ENCODE data around the gene NUP133.
"Not testable (repeated sequence)": the region's sequence is repeated elsewhere in the genome, so short reads cannot be mapped to it uniquely, and the experiment has no call there.

The NUP133 gene

GRCh38 chr1:229411434-229412055 lies 96.6 kb downstream of the NUP133 start:
- no peak for DNase-seq

DNA sequence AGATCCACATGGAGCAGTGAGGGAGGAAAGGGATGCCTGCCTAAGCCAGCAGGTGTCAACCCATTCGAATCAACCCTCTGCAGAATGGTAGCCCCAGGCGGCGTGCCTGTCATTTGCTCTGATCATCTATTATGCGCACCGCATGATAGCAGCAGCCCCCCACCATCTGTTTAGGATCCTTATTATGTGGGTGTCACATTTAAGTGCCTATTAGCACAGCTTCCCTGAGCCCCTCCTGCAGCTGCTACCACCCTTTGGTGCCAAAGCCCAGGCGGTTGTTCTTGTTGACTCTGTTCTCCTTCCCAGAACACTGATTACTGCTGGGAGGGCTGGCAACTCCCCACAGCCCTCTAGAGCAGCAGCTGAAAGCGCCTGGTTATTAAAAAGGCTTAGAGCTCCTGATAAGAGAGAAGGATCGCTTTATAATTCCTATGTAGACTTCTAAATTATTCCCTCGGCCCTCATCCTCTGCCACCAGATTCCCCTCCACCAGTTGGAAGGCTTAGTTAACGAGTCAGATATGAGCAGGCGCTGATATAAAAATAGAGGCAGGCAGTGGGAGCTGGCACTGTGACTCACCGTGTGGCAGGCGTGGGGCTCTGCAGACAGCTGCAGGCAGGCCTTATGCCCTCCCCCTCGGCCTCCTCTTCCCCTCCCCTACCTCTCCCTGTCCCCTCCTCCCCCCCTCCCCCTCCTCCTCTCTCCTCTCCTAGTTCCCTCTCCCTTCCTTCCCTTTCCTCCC lies 97.3 kb downstream of the NUP133 start:
- DNase-seq = no peak

- no peak for DNase-seq
These were observed 97.8 kb downstream of the NUP133 start for GRCh38 chr1:229410370-229410691.

GRCh38 chr1:229409616-229410369 lies 98.3 kb downstream of the NUP133 start:
- DNase-seq = no peak

GRCh38 chr1:229408458-229409037 lies 99.6 kb downstream of the NUP133 start:
- no peak for DNase-seq

DNA sequence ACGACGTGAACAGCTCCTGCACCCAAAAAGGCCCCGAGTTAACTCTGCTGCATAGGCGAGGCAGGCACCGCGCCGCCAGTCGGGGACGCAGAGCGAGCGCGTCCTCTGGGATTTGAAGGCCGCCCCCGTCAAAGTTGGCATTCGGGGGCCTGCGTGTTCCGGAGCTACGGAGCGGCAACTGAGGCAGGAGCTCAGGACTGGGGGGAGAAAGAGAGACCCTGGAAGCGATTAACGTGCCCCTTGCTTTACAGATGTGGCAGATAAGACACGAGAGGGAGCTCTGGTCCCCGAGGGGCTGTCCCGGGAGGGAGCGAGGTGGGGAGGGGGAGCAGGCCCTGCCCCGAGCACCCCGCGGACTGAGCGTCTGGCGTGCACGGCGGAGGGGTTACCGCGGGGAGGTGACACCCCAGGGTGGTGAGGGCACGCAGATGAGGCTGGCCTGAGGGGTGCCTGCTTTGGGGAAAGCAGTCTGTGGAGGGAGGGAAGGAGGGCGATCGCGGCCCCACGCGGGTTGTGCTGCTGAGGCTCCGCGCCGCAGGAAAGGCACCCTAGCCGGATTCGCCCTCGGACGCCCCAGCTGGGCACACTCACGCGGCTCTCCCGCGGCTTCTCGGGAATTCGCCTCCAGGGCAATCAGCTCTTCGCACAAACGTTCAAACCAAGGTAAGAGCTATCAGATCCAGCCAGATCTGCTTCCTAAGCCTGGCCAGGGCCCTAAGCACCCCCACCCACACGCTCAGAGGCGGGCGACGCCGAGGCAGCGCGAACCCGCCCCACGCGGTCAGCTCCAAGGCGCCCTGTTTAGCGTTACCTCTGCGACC lies 100.7 kb downstream of the NUP133 start:
- DNase-seq = no peak

DNA sequence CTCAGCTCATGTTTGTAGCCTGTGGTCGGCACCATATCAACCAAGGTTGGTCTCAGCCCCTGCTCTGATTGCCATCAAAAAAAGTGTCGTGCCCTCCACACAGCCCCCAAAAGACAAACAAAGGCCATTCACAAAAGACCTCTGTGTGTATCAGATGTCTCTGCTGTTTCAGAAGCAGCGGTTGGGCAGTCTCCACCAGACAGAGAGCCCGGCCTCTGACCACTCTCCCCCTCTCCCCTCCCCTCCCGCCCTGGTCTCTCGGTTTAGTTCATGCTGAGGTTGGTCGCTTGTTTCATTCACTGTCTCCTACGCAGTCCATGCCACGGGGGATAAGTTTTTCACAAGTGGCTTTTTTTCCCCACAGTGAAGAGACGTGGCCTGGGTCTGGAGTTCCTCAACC lies 101.3 kb downstream of the NUP133 start:
- DNase-seq = no peak

DNA sequence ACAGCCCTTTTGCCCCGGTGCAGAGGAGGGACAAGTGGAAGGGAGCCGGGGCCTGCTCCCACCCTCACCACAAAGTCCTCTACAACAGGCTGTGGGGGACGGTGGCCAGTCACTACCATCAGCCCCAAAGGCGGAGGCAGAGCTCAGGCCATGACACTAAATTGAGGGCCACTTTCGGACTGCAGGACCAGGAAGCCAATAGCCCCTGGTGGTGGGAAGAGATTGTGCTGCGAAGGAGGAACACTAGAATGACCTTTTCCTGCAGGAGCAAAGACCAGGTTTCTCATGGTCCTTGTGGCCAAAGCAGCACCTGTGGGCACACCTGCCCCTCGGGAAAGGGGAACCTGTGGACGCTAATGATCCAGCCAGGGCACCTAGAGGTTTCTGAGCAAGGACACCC lies 104.6 kb downstream of the NUP133 start:
- no peak for DNase-seq

GRCh38 chr1:229402993-229403392 lies 105.1 kb downstream of the NUP133 start:
- no peak for DNase-seq

DNA sequence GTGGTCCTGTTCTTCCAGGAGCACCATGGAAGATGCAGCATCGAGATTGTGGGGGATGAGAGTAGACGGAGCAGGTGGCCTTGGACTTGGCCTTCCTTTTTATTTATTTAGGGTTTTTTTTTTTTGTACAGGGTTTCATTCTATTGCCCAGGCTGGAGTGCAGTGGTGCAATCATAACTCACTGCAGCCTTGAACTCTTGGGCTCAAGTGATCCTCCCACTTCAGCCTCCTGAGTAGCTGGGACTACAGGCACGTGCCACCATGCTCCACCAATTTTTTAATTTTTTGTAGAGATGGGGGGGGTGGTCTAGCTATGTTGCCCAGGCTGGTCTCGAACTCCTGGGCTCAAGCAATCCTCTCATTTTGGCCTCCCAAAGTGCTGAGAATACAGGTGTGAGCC lies 105.8 kb downstream of the NUP133 start:
- not testable (repeated sequence) for DNase-seq

DNA sequence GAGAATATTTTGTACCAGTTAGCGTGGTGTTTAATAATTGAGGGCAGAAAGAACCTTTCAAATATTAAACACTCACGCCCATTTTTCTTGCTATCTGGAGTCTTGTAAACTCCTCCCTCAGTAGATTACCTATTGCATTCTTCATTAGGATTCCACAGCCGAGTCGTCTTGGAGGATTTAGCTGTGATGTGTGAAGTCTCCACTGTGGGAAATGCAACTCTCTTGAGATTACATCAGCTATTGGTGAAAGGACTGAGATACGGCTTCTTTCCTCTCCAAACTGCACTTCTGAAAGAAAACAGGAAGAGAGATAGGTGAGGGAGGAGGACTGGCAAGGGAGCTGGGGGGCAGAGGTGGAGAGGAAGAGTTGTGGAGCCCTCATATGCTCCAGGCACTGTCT lies 110.4 kb downstream of the NUP133 start:
- no peak for DNase-seq

DNA sequence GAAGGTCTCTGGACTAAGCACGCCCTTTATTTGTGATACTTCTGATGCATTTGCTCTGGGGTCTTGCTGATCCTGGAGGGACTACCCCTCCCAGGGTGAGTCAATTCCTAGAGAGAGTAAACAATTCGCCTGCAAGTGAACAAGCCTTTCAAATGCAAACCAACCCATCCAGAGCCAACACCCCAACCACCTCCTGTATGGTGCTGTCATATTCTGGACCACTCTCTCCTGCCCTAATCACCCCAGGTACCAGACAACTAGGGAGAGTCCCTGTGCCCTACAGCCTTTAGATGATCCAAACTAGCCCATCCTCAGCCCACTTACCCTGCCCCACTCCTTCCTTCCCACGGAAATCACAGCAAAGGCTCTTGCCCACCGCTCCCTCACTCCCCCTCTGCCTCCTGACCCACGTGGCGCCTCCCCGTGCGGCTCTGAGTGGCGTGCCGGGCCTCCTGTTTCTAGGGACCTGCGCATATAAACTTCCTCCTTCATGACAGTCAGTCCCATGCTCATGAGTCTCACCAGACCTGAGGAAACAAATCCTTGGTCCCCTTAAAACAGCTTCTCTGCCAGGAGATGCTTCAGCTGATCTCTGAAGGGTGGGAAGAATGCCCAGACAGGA lies 111.4 kb downstream of the NUP133 start:
- no peak for DNase-seq

GRCh38 chr1:229394517-229394916 lies 113.6 kb downstream of the NUP133 start:
- not testable (repeated sequence) for DNase-seq

DNA sequence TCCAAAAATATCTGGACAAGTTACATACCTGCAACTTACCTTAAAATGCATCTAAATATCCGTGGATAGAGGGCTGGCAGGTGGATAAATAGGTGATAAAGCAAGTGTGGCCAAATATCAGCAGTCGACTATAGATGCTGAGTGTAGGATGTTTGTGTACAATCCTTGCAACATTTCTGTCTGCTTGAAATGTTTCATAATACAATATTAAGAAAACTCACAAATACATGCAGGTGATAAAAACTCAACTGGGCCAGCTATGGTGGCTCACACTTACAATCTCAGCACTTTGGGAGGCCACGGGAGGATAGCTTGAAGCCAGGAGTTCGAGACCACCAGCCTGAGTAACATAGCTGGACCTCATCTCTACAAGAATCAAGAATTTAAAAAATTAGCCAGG lies 115.2 kb downstream of the NUP133 start:
- DNase-seq = no peak

Measured in CD4-positive, alpha-beta T cell treated with Interleukin-10 for 1 hour (primary cell).